ENCODE data around the gene CCDC27.

Gene CCDC27

DNA sequence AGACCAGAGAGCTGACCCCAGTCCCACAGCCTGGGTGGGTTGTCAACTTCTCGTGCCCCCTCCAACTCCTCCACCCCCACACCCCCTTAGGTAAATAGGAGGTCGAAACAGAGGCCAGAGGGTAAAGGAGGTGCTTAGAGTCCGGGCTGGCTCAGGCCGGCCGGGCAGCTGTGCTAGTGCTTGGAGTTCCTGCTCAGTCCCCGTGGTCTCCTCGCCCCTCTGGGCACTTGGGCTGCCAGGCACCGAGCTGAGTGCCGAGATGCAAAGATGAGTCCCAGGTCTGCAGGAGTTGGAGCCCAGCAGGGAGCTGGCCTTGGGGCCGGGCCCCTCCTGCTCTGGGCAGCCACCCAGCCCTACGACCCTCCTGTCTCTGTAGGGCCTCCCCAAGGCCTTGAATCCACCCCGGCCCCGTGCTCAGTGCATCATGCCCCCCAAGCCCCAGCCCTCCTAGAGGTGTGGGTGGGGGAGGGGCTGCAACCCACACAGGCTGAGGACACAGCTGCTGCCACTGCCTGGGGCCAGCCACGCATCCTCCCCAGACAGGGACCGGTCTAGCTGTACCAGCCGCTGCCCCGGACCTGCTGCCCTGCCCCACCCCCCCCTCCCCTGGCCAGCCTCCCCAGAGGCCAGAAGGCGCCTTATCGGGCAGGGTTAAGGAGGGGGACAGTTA lies 22.2 kb downstream of the CCDC27 start:
- peak in 10 of 58 donors; percentile 18 to 67 (median 32) for DNase-seq

DNA sequence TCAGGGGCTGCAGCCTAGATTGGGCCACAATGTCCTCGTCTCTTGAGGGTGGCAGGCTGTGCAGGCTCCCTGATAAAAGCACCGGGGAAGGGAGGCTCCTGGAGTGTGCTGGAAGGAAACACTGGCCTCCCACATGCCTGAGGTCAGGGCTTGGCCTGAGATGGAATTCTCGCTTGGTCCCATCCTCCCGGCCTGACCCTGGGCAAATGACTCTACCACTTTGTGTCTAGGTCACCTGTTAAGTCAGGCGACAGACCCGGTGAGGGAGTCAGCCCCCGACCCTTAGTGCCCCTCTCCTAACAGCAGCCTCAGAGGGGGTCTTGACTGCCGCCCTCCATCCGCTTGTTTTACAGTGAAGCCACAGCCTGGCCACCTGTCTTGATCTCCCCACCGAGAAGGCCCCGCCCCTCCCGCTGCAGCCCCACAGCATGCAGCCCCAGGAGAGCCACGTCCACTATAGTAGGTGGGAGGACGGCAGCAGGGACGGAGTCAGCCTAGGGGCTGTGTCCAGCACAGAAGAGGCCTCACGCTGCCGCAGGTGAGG lies 22.8 kb downstream of the CCDC27 start:
- DNase-seq = no peak

DNA sequence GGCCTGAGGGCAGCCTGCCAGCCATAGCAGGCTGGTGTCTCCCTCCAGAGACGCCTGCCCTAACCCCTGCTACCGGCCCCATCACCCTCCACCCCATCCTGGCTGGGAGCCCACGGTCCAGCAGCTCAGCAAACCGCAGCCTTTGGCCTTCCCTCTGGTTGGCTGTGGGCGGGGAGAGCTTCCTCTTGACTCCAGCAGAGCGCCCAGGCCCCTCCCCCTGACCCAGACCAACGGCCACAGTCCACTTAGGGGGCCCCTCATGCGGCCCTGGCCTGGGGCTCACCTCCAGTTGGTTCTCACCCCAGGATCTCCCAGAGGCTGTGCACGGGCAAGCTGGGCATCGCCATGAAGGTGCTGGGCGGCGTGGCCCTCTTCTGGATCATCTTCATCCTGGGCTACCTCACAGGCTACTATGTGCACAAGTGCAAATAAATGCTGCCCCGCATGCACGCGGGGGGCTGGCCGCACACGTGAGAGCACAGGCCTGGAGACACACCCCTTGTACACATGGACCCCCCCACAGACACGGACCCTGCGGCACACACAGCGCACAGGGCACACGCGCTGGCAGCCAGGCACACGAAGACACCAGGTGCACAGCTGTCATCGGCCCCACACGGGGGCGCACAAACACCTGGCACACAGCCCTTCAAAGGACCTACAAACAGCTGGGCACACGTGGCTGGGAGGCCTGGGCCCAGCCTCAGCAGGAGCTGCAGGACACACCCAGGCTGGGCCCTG lies 23.4 kb downstream of the CCDC27 start:
- DNase-seq = peak in 18 of 58 donors; percentile 6 to 57 (median 22)

DNA sequence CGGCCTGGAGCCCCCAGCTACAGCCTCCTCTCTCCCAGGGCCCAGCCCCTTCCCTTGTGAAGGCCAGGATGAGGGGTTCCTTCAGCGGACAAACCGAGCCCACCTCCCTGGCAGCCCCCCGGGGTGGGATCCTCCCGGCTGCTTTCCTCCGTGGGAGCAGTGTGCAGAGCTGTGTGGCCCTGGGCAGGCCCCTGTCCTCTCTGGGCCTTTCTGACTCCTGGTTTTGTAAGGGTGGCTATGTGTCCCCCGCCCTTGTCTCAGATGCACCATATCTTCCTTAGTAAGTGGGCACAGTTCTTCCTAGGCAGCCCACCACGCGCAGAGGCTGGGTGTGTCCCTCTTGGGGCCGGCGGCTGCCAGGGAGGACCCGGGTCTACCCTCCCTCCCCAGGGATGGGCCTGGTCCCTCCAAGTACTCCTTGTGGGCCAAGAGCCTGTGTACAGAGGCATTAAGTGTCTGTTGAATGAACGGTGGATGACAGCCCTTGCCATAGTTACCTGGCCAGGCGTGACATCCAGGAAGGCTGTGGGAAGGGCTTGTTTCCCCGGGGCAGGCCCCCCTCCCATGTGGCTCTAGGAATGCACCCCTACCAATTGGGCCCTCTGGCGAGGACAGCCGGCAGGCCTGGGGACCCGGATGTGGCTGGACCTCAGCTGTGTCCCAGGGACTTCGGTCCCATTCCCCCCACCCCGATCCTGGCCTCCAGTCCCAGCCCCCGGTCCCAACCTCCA lies 24.1 kb downstream of the CCDC27 start:
- DNase-seq = no peak

DNA sequence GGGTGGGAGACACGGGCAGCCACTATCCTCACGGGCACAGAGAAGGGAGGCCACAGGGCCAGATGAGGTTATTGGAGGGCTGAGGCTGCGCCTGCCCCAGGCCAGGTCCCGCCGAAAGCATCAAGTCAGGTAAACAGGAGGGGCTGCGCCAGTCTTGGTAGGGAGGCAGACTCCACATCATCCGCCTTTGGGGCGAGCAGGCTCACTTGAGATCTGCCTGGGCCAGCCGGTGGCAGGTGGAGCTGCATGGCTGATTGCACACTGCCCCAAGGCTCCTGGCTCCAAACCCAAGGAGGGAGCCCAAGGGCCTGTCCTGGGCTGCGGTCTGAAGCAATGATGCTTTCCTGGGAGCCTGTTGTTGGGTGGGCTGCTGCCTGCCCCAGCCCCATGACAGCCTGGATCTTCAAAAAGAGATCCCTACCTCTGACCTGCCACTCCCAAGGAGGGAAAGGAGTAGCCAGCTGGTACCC lies 24.9 kb downstream of the CCDC27 start:
- no peak for DNase-seq

DNA sequence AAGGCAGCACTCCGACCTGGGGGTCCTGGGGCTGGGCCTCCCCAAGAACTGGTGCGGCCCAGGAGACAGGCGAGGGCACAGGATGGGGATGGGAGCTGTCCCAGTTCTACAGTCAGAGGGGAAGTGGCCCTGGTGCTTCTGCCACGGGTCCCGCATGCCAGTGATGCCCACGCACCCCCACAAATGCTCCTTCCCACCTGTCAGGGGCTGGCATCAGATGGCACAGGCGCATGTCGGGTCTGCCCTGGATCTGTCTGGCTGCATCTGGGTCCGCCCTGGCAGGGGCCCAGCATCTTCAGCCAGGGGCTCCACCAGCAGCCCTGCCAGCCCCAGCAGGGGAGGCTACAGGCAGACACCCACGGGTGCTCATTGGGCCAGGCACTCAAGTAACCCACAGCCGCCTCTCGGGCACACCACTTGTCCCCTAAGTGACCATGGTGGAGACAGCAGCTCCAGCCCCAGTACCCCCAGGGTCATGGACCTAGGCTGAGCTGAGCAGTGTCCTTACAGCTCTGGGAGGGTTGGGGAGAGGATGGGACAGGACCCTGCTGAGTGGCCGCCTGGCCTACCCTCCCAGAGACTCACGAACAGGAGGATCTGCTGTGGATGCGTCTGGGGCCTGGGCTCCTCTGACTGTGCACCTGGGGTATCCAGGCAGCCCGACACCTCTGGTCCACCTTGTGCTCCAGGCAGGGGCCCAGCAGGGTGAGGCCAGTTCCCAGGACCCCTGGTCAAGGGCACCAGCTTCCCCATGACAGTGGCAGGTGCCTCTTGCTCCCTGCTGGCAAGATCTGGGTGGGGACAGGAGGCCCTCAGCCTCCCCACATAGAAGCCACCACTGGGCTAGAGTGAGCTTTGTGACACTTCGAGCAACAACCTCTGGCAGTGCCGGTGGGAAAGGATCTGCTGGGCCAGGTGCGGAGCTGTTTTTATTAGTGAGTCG lies 25.7 kb downstream of the CCDC27 start:
- no peak for DNase-seq

DNA sequence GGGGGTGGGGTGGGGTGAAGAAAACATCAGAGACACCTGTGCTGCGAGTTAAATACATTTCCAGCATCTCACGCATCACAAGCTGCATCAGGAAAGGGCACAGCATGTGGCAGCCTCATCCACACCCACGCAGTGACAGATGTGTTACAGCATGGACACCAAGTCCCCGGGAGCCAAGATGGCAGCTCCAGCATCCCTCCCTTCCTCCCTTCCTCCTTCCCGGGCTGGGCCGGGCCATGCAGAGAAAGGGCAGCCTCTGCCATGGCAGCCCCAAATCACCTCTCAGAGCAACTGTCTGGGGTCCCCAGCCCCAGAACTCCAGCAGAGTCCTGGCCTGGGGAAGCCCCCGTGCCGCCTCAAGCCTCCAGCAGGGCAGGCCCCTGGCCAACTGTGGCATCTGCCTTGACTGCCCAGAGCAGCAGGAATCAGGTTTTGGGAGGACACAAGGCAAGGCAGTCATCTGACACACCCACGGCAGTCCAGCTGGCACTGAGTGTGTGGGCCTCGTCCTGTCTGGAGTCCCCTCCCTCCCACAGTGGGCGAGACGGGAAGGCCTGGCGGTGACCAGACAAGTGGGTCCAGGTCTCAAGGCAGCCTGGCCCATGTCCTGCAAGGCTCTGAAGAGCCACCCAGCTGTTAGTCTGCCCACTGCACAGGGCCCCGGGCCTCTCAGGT lies 26.5 kb downstream of the CCDC27 start:
- DNase-seq = peak in 15 of 58 donors; percentile 8 to 59 (median 29)

DNA sequence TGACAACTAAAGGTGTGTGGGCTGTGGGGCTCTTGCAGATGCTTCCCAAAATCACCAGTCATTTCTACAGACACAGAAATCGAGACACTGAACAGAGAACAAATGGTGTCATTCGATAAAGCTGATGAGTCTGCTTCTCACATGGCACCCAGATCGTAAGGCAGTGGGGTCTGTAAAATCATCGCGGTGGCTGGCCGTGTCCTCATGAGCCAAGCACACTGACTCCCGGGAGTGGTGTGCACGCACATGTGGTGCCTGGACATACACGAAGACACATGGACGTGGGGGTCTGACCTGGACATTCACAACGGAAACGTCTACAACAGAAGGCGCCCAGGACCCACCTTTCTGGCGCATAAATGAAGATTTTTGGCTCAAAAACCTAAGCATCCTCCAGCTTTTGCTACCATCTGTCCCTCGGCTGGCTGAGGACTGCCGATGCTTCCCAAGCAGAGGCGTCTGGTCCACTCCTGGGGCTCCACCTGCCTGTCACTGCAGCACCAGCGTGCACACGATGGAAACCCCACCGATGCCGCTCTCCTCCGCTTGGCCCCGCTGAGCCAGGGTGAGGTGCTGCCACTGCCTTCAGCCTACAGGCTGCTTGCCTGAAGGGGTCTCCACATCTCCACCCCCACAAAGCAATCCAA lies 27.1 kb downstream of the CCDC27 start:
- DNase-seq = peak in 11 of 58 donors; percentile 22 to 52 (median 33)

DNA sequence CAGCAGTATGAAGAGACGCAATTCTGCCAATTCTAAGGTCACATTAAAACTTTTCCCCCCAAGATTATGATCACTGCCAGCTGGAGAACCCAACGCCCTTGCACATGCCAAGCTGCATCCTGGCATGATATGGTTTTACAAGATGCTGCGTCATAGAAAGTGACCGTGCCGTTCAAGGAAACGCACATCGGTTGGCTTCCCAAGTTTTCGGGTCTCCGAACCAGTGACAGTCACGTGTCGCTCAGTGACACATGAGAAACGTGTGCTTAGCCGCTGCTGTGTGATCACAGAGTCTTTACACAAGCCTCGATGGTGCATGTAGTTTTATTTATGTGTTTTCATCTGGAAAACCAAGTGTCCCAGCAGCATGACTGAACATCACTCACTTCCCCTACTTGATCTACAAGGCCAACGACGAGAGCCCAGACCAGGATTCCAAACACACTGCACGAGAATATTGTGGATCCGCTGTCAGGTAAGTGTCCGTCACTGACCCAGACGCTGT lies 27.7 kb downstream of the CCDC27 start:
- DNase-seq = no peak

DNA sequence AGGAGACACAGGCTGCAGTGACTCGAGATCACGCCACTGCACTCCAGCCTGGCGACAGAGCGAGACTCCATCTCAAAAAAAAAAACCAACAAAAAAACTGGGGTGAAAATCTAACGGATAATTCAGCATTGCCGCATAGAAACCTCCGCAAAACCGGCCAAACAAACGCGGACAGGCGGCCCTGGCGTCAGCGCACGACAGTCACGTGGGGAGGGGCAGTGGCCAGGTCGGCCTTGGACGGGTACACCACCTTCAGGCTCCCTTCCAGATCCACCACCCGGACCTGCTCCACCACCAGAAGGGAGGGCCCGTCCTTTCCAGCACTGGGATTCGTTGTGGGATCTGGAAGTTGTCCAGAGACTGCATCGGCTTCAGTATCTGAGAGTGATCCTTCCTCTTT lies 28.7 kb downstream of the CCDC27 start:
- DNase-seq = no peak

DNA sequence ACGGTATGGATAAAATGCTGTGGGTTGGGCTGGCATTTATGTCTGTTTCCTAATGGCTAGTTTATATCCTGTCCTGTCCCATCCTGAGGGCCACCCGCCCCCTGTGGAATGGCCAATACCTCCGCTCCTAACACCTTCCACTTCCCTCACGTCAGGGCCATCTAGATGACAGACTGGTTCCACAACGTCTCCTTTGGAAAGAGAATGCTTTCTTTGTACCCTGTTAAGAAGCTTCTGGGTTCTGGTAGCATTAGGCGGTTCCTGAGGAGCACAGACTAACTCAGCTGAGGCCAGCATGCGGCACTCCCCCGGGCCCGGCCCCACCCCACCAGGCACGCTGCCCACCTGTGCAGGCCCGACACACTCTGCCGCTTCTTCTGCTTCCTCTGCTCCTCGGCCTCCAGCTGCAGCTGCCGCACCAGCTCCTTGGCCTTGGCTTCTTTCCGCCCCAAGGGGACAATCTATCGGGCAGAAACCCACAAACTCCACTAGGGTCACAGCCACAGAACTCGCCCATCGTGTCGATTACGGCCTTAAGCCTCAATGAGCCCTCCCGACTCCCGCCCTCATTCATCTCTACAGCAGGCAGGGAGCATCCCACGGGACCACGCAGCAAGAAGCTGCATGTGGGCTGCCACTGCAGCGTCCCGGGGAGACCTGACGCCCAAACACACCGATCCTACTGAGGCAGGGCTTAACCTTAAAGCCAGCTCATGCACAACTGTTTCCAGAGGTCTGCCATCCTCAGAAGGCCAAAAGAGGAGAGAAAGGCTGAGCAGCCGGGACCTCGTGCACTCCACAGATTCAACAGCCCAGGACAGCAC lies 31.6 kb downstream of the CCDC27 start:
- DNase-seq = no peak

DNA sequence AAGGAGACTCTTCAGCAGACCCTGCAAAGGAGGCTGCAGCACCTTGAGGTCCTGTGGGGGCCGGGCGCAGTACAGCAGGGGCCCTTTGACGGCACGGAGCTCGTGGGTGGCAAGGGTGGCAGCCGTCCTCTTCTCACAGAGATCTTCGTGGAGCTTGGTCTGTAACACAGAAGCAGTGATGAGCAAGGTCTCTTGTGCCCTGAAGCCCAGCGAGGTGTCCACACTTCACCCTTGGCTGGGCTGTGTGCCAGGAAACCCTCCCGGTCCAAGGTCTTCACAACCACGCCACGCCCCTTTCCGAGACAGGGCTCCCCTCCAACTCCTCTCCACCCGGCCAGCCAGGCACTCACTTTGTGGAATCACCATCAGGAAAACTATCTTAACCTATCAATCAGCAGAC lies 32.8 kb downstream of the CCDC27 start:
- DNase-seq = no peak

DNA sequence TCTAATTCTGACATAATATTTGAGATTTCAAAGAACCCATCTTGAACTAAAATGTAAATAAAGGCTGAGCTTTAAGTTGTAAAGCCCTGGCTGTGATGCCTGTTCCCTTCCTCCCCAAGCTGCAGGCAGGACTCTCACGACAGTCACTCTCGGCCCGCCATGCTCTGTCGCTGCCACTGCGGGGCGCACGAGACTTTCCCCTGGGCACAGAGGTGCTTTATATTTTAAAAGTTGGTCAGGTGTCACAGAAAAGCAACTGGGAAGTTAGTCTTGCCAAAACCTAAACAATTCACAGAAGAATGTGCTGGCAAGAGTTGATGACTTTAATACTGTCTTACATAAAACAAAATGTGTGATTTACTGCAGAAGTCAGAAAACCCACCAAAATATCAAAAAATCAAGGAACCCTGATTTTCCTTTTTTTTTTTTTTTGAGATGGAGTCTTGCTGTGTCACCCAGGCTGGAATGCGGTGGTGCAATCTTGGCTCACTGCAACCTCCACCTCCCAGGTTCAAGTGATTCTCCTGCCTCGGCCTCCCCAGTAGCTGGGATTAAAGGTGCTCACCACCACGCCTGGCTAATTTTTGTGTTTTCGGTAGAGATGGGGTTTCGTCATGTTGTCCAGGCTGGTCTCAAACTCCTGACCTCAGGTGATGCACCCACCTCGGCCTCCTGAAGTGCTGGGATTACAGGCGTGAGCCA lies 33.4 kb downstream of the CCDC27 start:
- DNase-seq = no peak

DNA sequence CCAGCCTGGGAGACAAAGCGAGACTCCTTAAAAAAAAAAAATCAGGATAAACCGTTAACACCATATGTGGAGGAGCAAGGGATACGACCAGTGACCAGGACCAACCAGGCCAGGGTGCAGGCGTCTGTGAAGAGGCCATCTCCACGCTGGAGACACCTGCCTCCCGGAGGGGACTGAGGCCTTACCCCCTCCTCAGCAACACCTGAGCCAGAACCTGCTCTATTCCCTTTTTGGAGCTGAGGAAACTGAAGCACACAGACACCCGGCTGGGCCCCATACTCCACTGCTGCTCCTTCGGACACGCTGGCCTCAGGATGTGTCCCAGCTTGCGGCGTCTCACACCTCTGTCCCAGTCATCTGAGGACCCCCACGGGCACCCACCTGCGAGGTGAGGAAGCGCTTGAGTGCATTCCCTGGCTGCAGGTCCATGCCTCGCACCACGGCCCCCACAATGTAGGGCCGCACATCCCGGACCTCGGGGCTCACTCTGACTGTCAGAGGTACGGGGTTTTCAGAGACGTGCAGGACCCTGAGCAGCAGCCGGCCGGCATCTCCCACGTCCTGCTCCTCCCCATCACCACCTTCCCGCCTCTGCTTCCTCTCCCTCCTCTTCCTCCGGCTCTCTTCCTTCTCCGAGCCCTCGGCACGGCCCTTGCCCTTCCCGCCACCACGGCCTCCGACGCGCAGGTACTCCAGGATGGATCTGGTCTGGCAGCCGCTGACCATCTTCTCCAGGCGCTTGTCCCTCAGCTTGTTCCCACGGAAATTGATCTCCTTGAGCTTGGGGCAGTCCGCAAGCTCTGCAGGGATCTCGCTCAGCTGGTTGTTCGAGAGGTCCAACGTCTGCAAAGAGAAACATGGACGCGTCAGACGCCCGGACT lies 34.5 kb downstream of the CCDC27 start:
- DNase-seq = no peak

DNA sequence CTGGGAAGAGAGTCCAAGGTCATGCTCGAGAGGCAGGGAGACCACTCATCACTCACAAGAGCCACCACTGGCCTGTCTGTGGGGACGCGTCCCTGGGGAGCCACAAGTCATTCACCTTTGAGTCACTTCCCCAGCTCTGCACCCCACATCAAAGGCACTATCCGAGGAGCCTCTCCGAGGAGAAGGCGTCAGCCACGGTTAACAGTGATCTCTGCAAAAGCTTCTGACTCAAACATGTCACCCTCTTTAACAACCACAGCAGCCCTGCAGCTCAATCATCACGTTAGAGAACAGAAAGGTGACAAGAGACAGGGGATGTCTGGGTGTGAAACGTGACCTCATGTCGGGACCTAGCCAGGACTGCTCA lies 35.1 kb downstream of the CCDC27 start:
- no peak for DNase-seq

DNA sequence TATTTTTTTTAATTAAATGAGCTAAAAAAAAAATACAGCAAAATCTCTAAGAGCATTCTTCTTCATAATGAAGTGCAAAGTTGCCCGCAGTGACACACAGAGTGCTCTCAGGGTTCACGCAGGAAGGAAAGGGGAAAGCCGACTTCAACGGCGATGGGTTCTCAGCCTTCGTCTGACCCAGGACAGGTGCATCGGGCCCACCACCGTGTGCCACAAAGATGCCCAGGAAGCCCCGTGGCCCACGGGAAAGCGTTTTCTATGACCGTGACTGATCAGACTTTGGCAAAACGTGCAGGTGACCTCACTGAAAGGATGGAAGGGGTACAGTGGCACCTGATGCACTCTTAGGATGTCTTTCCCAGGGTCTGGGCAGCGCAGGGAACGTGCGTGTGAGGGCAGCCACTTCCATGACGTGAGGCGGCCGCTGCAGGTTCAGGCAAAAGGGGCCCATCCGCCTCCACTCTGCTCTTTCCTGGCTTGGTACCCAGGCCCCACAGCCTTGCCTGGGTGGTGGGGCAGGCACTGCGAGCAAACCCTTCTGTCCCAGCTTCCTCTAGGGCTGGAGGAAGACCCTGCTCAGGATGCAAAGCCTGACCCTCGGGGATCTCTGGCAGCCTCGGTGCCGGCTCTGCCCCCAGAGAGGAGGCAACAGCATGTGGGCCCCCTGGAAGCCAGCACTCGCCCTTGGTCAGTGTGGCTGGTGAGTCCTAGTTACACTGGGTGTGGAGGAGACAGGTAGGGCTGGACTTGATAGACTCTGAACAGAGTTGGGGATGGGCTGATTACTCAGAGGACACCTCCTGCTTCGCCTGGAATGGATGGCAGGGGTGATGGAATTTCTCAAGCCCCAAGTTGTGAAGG lies 35.7 kb downstream of the CCDC27 start:
- no peak for DNase-seq
